Epithelial cell of esophagus (primary cell): ENCODE data around the gene B3GNT7.
A peak's percentile ranks its signal among the peaks of the same experiment; 100 is the strongest.

ENCODE experiments used
- DNase-seq: peaks from one replicate; pipeline ENCODE4 v3.0.0; 2010; ENCODE audit warnings: low read depth
- H3K4me3 ChIP-seq: 2 replicates; pipeline ENCODE4 v1.5.1; 2011; ENCODE audit warnings: mild to moderate bottlenecking, low read length, control low read depth
- TF ChIP-seq, protein P1 (sequence below): IDR thresholded peaks from 2 replicates; pipeline ENCODE4 v1.5.1; 2011; ENCODE audit warnings: low read depth, mild to moderate bottlenecking, low read length, control low read depth, inconsistent platforms; ENCODE audit not compliant: insufficient read depth; ENCODE audit errors: missing control alignments

B3GNT7 gene

DNA sequence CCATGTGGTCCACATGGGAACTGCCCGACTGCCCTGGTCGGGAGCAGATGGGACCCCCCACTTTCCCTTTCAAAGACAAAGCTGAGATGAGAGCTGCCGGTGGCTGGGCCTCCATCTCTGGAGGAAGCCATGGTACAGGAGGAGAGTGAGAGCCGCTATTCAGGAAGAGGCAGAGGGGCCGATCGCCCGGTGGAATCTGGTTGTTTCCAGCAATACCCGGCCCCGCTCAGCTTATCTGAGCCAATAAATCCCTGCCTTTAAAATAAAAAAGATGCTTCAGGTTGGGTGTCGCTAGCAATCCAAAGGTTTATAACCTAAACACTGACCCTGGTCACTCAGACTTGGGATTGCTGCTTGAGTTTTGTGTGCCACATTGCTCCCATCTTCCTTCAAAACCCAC lies 15.2 kb upstream of the B3GNT7 start:
- TF ChIP-seq, protein P1, sequence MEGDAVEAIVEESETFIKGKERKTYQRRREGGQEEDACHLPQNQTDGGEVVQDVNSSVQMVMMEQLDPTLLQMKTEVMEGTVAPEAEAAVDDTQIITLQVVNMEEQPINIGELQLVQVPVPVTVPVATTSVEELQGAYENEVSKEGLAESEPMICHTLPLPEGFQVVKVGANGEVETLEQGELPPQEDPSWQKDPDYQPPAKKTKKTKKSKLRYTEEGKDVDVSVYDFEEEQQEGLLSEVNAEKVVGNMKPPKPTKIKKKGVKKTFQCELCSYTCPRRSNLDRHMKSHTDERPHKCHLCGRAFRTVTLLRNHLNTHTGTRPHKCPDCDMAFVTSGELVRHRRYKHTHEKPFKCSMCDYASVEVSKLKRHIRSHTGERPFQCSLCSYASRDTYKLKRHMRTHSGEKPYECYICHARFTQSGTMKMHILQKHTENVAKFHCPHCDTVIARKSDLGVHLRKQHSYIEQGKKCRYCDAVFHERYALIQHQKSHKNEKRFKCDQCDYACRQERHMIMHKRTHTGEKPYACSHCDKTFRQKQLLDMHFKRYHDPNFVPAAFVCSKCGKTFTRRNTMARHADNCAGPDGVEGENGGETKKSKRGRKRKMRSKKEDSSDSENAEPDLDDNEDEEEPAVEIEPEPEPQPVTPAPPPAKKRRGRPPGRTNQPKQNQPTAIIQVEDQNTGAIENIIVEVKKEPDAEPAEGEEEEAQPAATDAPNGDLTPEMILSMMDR, result no peak
- no peak for DNase-seq
- no peak overlapping the region for H3K4me3 ChIP-seq

DNA sequence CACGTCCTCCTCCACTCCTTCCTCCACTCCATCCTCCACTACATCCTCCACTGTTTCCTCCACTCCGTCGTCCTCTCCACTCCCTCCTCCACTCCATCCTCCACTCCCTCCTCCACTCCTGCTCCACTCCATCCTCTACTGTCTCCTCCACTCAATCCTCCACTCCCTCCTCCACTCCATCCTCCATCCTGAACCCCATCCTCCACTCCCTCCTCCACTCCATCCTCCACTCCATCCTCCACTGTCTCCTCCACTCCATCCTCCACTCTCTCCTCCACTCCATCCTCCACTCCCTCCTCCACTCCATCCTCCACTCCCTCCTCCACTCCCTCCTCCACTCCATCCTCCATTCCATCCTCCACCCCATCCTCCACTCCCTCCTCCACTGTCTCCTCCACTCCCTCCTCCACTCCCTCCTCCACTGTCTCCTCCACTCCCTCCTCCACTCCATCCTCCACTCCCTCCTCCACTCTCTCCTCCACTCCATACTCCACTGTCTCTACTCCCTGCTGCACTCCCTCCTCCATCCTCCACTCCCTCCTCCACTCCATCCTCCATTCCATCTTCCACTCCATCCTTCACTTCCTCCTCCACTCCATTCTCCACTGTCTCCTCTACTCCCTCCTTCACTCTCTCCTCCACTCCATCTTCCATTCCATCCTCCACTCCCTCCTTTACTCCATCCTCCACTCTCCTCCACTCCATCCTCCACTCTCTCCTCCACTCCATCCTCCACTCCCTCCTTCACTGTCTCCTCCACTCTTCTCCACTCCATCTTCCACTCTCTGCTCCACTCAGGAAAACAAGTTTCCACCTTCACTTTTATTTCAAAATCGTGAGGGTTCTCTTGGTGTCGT lies 14.3 kb upstream of the B3GNT7 start:
- no peak for DNase-seq
- TF ChIP-seq, protein P1, result no peak
- H3K4me3 ChIP-seq, result no peak overlapping the region

DNA sequence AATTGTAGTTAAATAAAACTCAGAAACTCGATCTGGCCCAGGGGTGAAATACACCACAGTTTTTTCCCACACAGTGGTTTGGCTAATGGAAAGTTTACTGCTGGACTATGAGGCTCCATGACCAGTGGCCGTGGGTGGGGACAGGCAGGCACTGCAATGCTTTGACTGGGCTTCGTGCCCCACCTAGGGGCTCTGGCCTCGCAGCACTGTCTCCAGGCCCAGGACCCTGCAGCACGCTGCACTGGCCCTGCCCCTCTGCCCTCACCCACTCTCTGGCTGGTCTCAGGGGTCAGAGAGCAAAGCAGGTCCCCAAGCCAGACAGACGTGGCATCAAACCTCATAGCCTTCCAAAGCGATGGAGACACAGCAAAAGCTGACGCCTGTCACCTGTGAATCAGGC lies 13.4 kb upstream of the B3GNT7 start:
- no peak overlapping the region for H3K4me3 ChIP-seq
- TF ChIP-seq, protein P1, result no peak

DNA sequence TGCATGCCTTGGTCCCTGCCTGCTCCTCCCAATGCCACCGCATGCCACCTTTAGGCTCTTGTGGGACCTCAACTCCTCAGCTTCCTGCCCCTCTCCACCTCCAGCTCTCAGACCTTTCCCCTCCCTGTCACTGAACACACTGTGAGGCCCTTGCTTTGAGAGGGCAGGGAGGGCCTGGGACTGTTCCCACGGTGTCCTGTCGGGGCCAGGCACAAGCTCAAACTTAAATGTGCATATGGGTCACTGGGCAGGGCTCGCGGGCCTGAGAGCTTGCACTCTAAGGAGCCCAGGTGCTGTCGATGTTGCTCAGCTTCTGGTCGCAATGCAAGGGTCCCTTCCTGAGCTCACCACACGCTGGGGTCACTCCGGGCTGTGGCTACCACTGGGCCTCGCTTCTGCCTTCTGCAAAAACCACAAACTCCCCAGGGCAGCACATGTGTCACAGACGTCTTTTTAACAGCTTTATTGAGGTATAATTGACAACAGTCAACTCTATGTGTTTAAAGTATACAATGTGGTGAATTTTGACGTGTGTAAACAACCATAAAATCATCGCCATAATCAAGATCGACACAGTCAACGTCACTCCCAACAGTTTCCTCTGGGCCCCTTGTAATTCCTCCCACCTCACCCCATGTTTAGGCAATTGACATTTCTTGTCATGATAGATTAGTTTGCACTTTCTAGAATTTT lies 11.9 kb upstream of the B3GNT7 start:
- no peak overlapping the region for H3K4me3 ChIP-seq
- DNase-seq, result no peak
- TF ChIP-seq, protein P1, result no peak

More for the DNA sequence above, 13.4 kb upstream of the B3GNT7 start:
- DNase-seq, result no peak

DNA sequence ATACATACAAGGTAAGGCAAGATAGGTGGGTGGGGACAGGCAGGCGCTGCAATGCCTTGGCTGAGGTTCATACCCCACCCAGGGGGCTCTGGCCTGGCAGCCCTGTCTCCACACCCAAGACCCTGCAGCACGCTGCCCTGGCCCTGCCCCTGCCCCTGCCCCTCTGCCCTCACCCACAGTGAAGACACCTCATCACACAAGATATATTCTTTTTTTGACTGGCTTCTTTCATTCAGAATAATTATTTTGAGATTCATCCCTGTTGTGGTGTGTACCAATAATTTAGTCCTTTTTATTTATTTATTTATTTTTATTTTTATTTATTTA lies 11.4 kb upstream of the B3GNT7 start:
- TF ChIP-seq, protein P1, result no peak
- H3K4me3 ChIP-seq, result no peak overlapping the region

DNA sequence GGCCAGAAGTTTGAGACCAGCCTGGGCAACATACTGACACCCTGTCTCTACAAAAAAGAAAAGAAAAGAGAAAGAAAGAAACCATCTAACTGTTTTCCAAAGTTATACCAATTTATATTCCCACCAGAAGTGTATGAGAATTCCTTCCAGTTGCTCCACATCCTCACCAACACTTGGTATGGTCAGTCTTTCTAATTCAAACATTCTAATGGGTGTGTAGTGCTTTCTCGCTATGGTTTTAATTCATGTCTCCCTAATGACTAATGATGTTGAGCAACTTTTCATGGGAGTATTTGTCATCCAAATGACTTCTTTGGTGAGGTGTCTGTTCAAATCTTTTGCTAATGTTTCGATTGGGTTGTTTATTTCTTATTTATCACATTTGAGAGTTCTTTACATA lies 10.5 kb upstream of the B3GNT7 start:
- DNase-seq, result peak; percentile 54
- no peak overlapping the region for H3K4me3 ChIP-seq
- TF ChIP-seq, protein P1, result no peak

More for the DNA sequence above, 11.4 kb upstream of the B3GNT7 start:
- DNase-seq, result no peak

DNA sequence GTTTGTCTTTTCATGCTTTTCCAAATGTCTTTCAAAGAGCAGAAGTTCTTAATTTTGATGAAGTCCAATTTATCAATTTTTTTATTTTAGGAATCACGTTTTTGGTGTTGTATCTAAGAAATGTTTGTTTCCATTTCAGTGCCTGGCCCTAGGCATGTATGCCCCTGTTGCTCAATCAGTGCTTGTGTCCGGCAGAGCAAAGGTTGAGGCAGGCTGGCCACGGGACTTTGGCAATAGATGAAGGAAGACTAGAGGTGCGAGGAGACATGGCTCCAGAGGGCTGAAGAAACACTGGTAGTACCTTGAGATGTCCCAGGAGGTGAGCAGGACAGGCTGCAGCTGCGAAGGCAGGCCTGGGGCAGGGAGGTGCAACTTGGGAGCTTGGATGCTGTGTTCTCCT lies 10.1 kb upstream of the B3GNT7 start:
- DNase-seq, result no peak
- TF ChIP-seq, protein P1, result no peak
- H3K4me3 ChIP-seq, result no peak overlapping the region
